ENCODE results near the gene RNF222. TPM values are rescaled to one million over a fixed set of nuclear protein-coding genes. Genes with fewer than 3 reads are reported as not detected.

RNF222 gene
- total and polyA plus RNA-seq, 2 of the 8 experiments (the other 6 are each of a cell fraction or from before 2014, with no cell fraction given), result not detected

DNA sequence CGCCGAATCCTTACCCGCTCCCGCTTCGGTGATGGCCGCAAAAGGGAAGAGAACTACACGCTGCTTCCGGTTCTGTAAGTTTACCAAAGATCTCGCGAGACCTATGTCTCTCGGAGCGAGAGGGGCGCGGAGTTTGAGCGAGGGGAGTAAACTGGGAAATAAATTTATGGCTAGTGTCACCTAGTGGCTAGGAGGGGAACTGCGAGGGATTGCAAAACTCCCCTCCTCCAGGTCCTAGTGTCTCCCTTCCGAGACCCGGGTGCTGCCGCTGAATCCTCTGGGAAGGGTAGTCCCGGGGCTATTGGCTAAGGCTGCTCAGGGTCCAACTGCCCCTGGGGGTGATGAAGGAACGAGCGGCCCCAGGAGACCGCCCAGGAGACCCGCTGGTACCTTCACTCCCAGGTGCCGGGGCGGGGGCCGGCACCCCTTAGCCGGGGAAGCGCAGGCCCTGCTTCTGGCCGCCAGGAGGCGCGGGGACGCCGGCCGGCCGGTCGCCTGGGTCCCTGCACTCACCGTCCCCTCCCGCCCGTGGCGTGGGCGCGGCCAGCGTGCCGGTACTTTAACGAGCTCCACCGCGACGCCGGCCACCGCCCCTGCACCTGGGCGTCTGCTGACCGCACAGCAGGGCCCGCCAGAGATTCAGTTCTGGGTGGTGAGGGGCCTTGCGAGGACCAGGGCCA is 14.3 kb downstream of the RNF222 start, which contains the start of gene RPL26 (continued):
- peak in 1 of 2 experiments; percentile 41; a peak in 2 of 4 replicates for TF ChIP-seq HDAC2 (IDR thresholded peaks at IDR 0.05; ENCODE audit: borderline replicate concordance in 1 of 2, low read depth in 2 of 2, low read length in 2 of 2)
- peak; percentile 16 to 35; a peak in 3 of 4 replicates for TF ChIP-seq RAD21 (IDR thresholded peaks at IDR 0.05 in 1 of 2, conservative IDR thresholded peaks at IDR 0.05 in 1 of 2; ENCODE audit: low read depth in 2 of 2, low read length in 2 of 2)
- peak; percentile 11 for TF ChIP-seq ASH2L (IDR thresholded peaks at IDR 0.05; ENCODE audit: low read length)
- TF ChIP-seq KDM4A (IDR thresholded peaks at IDR 0.05; ENCODE audit: low read depth, low read length, severe bottlenecking), result peak; percentile 55
- TF ChIP-seq TAF7 (optimal IDR thresholded peaks at IDR 0.05; ENCODE audit: borderline replicate concordance, low read depth, low read length), result peak; percentile 99
- peak; percentile 86 for TF ChIP-seq FOSL1 (IDR thresholded peaks at IDR 0.05; ENCODE audit: insufficient read depth, low read depth, low read length)

All from H1 (cell line).